Lower lobe of right lung (tissue), 2 donors: ENCODE measurements around the gene ARMS2. TPM values are rescaled to one million over a fixed set of nuclear protein-coding genes. Genes with fewer than 3 reads are reported as not detected.

Experiments used
- ATAC-seq, 2 donors: fragments of 200-7000 bp; cut with Tn5 transposase; one replicate each; pipeline ENCODE4 v1.9.1; 2020 to 2022; ENCODE audit warnings: mild to moderate bottlenecking in 2 of 2, moderate library complexity in 2 of 2
- DNase-seq: peaks from one replicate; pipeline ENCODE4 v3.0.0-alpha.2; 2020
- H3K27ac ChIP-seq: fragments of 200-600 bp; one replicate; pipeline ENCODE4 v1.8.0; 2022
- H3K27me3 ChIP-seq: fragments of 200-600 bp; one replicate; pipeline ENCODE4 v1.8.0; 2022; ENCODE audit warnings: low read depth
- H3K36me3 ChIP-seq: fragments of 200-600 bp; one replicate; pipeline ENCODE4 v1.8.0; 2022; ENCODE audit warnings: mild to moderate bottlenecking
- H3K4me1 ChIP-seq: fragments of 200-600 bp; one replicate; pipeline ENCODE4 v1.8.0; 2022
- H3K4me3 ChIP-seq: fragments of 200-600 bp; one replicate; pipeline ENCODE4 v1.8.0; 2022; ENCODE audit warnings: mild to moderate bottlenecking
- H3K9me3 ChIP-seq: fragments of 200-600 bp; one replicate; pipeline ENCODE4 v1.8.0; 2022
- intact Hi-C: fragments of 100-400 bp; cut with DNase I; formaldehyde crosslinking; loops from one replicate; pipeline ENCODE4 v1.11.0; 2022
- long read RNA-seq: library from polyadenylated mRNA; unstranded; transcript quantifications from one replicate; pipeline ENCODE4 v2.0.0, GENCODE V29; 2021
- total RNA-seq: library from RNA; stranded (reverse); fragmentation: NEBNext Ultra II Directional; extraction: Animal tissue kit (Norgen Biotek cat#: 25700); gene quantifications from one replicate; pipeline ENCODE4 v1.2.1, GENCODE V29; 2021
- TF ChIP-seq, protein P1 (sequence below): fragments of 200-600 bp; IDR thresholded peaks from one replicate; pipeline ENCODE4 v1.8.0; 2022; ENCODE audit warnings: antibody characterized with exemption, mild to moderate bottlenecking
- donor health status: DM: no; HTN: yes; CAD: no; lungs with severe emphysema.

ARMS2 gene, protein sequence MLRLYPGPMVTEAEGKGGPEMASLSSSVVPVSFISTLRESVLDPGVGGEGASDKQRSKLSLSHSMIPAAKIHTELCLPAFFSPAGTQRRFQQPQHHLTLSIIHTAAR
- not detected for total RNA-seq
- long read RNA-seq, result 0 reads

DNA sequence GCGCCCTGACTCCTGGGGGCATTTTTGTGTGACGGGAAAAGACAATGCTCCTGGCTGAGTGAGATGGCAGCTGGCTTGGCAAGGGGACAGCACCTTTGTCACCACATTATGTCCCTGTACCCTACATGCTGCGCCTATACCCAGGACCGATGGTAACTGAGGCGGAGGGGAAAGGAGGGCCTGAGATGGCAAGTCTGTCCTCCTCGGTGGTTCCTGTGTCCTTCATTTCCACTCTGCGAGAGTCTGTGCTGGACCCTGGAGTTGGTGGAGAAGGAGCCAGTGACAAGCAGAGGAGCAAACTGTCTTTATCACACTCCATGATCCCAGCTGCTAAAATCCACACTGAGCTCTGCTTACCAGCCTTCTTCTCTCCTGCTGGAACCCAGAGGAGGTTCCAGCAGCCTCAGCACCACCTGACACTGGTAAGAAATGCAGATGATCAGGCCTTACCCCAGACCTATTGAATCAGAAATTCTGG is at the start of gene ARMS2:
Gene ARMS2, plus strand, starts transcription at position 51 of the 478 bp plus-strand sequence. Its CDS starts 75 bp downstream, at position 126.
- Histone ChIP-seq H3K36me3 (no peaks in the 10 kb centered on the region), H3K4me3 (no peak within 1 kb of the TSS), H3K4me1 (no peaks in the 10 kb centered on the region), H3K27ac (no peak within 1 kb of the TSS), H3K9me3 (no peaks in the 10 kb centered on the region), H3K27me3 (peaks cover 9% of the 10 kb centered on the region)
- ATAC-seq (no peak), DNase-seq (no peak)
- TF ChIP-seq, protein P1, sequence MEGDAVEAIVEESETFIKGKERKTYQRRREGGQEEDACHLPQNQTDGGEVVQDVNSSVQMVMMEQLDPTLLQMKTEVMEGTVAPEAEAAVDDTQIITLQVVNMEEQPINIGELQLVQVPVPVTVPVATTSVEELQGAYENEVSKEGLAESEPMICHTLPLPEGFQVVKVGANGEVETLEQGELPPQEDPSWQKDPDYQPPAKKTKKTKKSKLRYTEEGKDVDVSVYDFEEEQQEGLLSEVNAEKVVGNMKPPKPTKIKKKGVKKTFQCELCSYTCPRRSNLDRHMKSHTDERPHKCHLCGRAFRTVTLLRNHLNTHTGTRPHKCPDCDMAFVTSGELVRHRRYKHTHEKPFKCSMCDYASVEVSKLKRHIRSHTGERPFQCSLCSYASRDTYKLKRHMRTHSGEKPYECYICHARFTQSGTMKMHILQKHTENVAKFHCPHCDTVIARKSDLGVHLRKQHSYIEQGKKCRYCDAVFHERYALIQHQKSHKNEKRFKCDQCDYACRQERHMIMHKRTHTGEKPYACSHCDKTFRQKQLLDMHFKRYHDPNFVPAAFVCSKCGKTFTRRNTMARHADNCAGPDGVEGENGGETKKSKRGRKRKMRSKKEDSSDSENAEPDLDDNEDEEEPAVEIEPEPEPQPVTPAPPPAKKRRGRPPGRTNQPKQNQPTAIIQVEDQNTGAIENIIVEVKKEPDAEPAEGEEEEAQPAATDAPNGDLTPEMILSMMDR, result no peak
- intact Hi-C loops, result no loop called here

DNA sequence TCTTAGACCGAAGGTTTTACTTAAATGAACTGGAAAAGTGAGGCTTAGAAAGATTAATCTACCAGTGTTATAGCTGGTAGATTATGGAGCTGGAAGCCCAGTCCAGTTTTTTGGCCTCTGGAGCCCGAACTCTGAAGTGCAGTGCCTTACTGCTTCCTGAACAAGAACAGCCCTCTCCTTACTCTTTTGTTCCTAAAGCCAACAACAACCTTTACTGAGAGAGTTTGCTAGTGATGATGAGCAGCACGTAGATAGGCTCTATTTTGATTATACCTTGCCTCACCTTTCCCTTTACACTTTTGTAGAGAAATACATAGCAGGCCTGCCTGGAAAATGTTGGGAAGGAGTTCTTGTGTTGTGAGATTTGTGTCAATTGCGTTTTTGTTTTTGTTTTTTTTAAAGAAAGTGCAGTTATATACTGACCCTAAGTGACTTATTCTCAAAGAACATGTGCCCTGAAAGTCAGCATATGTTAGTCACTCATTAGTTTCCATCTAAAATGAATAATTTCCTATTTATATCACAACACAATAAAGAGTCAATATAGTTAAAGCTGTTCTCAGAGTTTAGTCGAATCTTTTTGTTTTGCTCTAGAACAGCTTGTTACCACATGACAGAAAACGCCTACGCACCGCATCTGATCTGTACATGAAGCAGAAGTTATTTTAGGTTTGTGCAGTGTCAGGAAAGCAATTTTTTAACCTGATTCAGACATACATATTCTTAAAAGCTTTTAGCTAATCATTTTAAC is 46.9 kb upstream of the ARMS2 start:
- no peak overlapping the region for H3K27ac ChIP-seq
- intact Hi-C loops, result no loop called here

GRCh38 chr10:122413327-122413726 is 41.1 kb upstream of the ARMS2 start:
- no peaks in the 10 kb centered on the region for H3K27me3 ChIP-seq
- H3K4me1 ChIP-seq, result peaks cover 9% of the 10 kb centered on the region
- H3K4me3 ChIP-seq, result no peak overlapping the region
- H3K27ac ChIP-seq, result no peak overlapping the region
- peaks cover 55% of the 10 kb centered on the region for H3K36me3 ChIP-seq
- intact Hi-C loops, result no loop called here
- ATAC-seq (no peak), DNase-seq (no peak)
- TF ChIP-seq, protein P1, result no peak
- no peaks in the 10 kb centered on the region for H3K9me3 ChIP-seq

More for the DNA sequence above, 46.9 kb upstream of the ARMS2 start:
- no peak overlapping the region for H3K4me3 ChIP-seq
- no peaks in the 10 kb centered on the region for H3K27me3 ChIP-seq
- no peaks in the 10 kb centered on the region for H3K9me3 ChIP-seq
- ATAC-seq, result no peak
- peaks cover 29% of the 10 kb centered on the region for H3K36me3 ChIP-seq
- no peak for DNase-seq
- TF ChIP-seq, protein P1, result no peak
- no peaks in the 10 kb centered on the region for H3K4me1 ChIP-seq

- Histone ChIP-seq H3K27me3 (no peaks in the 10 kb centered on the region), H3K36me3 (peaks cover 51% of the 10 kb centered on the region), H3K27ac (no peak overlapping the region), H3K4me3 (no peak overlapping the region), H3K4me1 (peaks cover 38% of the 10 kb centered on the region), H3K9me3 (no peaks in the 10 kb centered on the region)
- TF ChIP-seq, protein P1, result no peak
- intact Hi-C loops, result no loop called here
- DNase-seq (no peak), ATAC-seq (no peak)
These were observed 36.8 kb upstream of the ARMS2 start for GRCh38 chr10:122417667-122418066.

- Histone ChIP-seq H3K27ac (peak overlapping the region; percentile 1), H3K36me3 (peaks cover 37% of the 10 kb centered on the region), H3K27me3 (no peaks in the 10 kb centered on the region), H3K9me3 (no peaks in the 10 kb centered on the region), H3K4me3 (no peak overlapping the region), H3K4me1 (peaks cover 42% of the 10 kb centered on the region)
- TF ChIP-seq, protein P1, result no peak
- intact Hi-C loops, result no loop called here
- DNase-seq (no peak), ATAC-seq (no peak)
These were observed 35.4 kb upstream of the ARMS2 start for GRCh38 chr10:122419016-122419415.
